HG03175 (cell line): Measurements from ENCODE around the gene PILRB.
A peak's percentile ranks its signal among the peaks of the same experiment; 100 is the strongest.
"Not testable (repeated sequence)": the region's sequence is repeated elsewhere in the genome, so short reads cannot be mapped to it uniquely, and the experiment has no call there.

ENCODE experiments used
- ATAC-seq: cut with Tn5 transposase; IDR thresholded peaks from one replicate; pipeline ENCODE4 v1.9.1; 2021; ENCODE audit warnings: mild to moderate bottlenecking, moderate library complexity; ENCODE audit not compliant: unreplicated experiment

Gene PILRB

GRCh38 chr7:100353685-100354330 is 4.1 kb upstream of the PILRB start:
- ATAC-seq = no peak

- no peak for ATAC-seq
These were observed 1.4 kb upstream of the PILRB start for GRCh38 chr7:100356416-100357068.

GRCh38 chr7:100357131-100357561 is 771 bp upstream of the PILRB start:
- ATAC-seq = no peak

- no peak for ATAC-seq
These were observed 918 bp downstream of the PILRB start for GRCh38 chr7:100358857-100359212.

GRCh38 chr7:100360135-100360854 is 2.4 kb downstream of the PILRB start:
- ATAC-seq = no peak

GRCh38 chr7:100363098-100363497 is 5.2 kb downstream of the PILRB start:
- no peak for ATAC-seq

GRCh38 chr7:100363797-100364196 is 5.9 kb downstream of the PILRB start:
- not testable (repeated sequence) for ATAC-seq

- ATAC-seq = no peak
These were observed 6.6 kb downstream of the PILRB start for GRCh38 chr7:100364480-100364879.

GRCh38 chr7:100365998-100366367 is 8.1 kb downstream of the PILRB start:
- ATAC-seq = not testable (repeated sequence)

- no peak for ATAC-seq
These were observed 8.7 kb downstream of the PILRB start for GRCh38 chr7:100366411-100367250.

- no peak for ATAC-seq
These were observed 9.3 kb downstream of the PILRB start for GRCh38 chr7:100367251-100367620.

- ATAC-seq = no peak
These were observed 10.0 kb downstream of the PILRB start for GRCh38 chr7:100367676-100368613.

GRCh38 chr7:100369105-100369504 is 11.2 kb downstream of the PILRB start:
- ATAC-seq = peak; percentile 70

GRCh38 chr7:100370303-100370702 is 12.4 kb downstream of the PILRB start:
- ATAC-seq = no peak

- no peak for ATAC-seq
These were observed 12.8 kb downstream of the PILRB start for GRCh38 chr7:100370746-100371145.

- ATAC-seq = no peak
These were observed 13.7 kb downstream of the PILRB start for GRCh38 chr7:100371561-100372171.

GRCh38 chr7:100372256-100372655 is 14.3 kb downstream of the PILRB start:
- no peak for ATAC-seq

GRCh38 chr7:100372694-100373093 is 14.8 kb downstream of the PILRB start:
- ATAC-seq = no peak

- no peak for ATAC-seq
These were observed 15.4 kb downstream of the PILRB start, which contains the start of gene PILRA for GRCh38 chr7:100373261-100373831. TSS of gene PILRA (plus strand) at chr7:100373487. CDS start at chr7:100373657, 170 bp downstream.
